ENCODE data around the gene PCDH17.

Gene PCDH17, protein sequence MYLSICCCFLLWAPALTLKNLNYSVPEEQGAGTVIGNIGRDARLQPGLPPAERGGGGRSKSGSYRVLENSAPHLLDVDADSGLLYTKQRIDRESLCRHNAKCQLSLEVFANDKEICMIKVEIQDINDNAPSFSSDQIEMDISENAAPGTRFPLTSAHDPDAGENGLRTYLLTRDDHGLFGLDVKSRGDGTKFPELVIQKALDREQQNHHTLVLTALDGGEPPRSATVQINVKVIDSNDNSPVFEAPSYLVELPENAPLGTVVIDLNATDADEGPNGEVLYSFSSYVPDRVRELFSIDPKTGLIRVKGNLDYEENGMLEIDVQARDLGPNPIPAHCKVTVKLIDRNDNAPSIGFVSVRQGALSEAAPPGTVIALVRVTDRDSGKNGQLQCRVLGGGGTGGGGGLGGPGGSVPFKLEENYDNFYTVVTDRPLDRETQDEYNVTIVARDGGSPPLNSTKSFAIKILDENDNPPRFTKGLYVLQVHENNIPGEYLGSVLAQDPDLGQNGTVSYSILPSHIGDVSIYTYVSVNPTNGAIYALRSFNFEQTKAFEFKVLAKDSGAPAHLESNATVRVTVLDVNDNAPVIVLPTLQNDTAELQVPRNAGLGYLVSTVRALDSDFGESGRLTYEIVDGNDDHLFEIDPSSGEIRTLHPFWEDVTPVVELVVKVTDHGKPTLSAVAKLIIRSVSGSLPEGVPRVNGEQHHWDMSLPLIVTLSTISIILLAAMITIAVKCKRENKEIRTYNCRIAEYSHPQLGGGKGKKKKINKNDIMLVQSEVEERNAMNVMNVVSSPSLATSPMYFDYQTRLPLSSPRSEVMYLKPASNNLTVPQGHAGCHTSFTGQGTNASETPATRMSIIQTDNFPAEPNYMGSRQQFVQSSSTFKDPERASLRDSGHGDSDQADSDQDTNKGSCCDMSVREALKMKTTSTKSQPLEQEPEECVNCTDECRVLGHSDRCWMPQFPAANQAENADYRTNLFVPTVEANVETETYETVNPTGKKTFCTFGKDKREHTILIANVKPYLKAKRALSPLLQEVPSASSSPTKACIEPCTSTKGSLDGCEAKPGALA (N-terminal part only)
- 0.04 to 0.26 reads per million in 2 donors for total RNA-seq

DNA sequence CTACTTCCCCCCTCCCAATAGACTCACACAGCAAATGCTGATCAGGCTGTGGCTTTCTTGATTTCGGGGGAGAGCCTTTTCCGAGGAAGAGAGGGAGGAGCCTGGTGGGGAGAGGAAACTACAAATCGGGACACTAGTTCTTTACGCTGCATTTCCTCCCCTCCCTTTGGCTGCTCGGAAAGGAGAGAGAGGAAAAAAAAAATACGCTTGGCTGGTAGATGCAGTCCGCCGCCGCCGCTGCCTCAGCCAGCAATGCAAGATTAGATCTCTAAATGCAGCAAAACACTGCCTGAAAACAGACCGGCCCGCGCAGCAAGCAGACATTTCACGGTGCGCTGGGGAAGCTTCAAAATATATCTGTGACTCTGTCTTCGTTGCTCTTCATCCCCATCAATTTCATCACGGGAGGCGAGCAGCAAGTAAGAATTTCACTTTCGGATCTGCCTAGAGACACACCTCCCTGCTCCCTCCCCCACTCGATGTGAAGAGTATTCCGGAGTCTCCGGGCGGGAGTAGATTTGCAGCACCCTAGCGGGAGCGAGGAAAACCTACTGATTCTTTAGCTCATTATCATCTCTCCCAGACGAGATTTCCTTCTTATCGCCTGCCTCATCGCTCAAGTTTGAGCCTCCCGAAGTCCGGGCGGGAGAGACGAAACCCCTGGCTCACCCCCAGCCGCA is at the start of gene PCDH17:
Gene PCDH17 (plus strand): TSS at position 149 of the 680 bp plus-strand sequence. CDS start 803 bp downstream, outside the sequence.
- no peak for DNase-seq

DNA sequence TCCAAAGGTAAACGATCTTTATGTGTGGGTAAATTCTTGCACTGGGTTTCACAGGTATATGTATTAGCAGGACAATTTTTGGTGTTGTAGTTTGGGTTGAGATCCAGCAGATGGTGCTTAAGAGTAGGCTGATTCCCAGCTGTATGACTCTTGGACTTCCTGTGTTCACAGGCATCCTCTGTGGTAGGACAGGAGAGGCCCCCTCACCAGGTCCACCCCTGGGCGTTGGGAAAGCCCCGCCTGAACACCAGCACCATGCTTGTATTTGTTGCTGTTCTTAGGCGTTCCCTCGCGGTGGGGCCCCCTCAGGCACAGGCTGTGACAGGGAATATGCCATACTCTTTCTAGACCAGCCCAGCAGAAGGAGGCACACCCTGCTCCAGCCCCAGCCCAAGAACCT is 49.5 kb upstream of the PCDH17 start:
- no peak for DNase-seq

DNA sequence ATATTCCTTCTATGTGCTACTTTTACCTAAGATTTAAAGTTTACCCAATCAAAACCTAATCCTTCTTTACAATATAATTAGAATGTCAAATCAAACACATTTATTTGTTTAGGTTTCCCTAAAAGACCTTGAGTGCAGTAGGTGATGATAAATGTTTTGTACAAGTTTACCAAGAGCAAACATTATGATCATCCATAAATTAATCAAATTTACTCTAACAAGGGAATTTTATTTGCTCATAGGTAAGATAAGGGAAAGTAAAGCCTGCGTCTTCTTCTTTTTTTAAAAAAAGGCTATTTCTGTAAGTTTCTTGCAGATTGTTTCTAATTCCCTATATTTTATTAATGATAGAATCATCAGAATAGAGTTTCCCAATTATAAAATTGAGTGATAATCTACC is 48.0 kb upstream of the PCDH17 start:
- DNase-seq = no peak

DNA sequence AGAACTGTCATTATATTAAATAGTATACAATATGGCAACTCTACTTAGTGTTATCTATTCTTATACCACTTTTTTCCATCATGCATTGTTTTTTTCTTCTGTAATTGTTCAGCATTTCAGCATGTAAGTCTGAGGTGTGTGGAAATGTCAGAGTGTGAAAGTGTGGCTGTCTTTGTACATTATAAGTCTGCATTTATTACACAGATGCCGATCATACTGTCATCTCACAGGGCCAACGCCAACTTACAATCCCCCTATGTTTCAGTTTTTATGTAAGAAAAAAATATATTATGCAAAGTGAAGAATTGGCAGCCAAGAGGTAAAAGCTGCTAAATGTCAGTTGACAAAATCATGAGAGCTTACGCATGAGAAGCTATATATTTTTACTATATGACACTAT is 42.9 kb upstream of the PCDH17 start:
- DNase-seq = no peak

DNA sequence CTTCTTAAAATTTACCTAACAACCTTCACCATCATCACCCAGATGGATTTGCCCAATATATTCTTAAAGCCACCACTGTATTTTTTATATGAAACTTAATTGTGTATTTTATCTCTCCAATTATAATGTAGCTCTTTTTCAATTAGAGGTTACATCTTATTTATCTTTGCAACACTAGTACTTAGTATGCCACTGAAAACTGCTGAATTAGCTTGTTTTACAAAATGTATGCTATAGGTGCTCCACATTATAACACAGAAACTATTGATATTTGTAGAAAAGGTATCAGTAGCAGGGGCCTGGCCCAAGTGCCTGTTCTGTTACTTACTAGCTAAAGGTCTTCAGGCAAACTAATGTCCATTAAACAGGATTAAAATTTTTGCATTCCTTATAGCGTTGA is 35.8 kb upstream of the PCDH17 start:
- DNase-seq = no peak

DNA sequence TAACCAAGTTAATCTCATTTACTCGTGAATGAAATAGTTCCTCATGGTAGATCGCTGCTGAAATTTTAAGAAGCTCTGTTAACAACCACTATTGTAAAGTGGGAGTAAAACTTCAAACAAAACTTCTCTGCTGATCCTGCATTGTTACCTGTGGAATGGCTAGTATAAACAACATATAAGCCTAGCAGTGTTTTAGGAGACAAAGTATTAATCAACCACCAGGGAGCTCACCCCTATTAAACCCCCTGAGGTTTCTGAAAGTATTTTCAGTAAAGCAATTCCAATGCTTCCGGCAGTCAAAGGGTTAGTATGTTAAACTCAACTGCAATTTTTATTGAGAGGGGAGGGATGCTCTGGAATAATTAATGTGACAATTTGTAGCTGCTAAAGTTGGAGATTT is 30.0 kb upstream of the PCDH17 start:
- no peak for DNase-seq

DNA sequence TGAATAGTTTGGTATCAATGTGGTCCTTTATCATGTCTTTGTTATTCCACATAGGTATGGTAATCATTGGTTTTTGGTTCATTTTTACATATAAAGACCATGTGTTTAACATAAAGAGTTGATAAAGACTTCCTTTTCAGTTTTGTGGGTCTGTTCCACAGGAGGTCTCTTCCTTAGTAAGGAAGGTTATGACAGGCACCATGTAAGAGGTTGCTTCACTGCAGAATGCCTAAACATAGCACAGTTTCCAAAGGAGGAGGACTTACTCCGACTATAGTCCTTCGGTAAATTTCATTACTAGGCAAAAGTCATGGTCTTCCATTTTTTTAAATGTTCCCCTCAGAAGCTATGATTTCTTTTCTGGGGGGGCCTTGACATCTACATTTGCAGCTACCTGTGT is 27.1 kb upstream of the PCDH17 start:
- DNase-seq = no peak

DNA sequence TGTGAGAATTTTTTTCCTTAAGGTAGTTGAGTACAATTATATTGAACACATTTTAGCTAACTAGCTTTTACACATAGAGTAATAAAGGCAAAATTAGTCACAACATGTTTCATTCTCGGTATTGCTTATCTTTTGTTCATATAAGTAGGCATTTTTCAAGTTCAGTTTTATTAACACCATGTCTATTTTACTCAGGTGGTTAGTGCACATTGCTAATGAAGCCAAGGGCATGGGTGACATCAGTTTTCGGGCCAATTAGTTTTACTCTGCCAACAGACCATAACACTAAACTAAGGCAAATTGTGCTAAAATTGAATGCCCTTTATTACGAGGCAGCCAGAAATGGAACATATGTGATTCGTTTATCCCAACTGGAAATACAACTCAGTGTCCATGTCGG is 19.6 kb upstream of the PCDH17 start:
- no peak for DNase-seq

DNA sequence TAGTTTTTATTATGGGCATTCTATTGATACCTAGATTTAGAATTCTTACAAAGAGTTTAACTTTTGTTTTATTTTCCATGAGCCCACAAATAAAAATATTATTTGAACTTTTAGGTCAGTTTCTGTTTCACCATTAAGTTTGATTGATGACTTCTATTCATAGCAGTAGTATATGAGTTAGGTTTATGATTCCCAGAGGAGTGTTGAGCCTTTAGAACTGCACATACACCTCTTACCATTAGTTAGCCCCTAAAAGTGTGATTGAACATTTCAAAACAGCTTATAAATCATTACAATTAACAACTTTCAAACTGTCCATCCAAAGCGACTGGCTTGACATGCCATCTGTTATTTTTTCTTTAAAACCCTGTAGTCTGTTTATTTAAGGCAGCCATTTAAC is 19.0 kb upstream of the PCDH17 start:
- DNase-seq = no peak

DNA sequence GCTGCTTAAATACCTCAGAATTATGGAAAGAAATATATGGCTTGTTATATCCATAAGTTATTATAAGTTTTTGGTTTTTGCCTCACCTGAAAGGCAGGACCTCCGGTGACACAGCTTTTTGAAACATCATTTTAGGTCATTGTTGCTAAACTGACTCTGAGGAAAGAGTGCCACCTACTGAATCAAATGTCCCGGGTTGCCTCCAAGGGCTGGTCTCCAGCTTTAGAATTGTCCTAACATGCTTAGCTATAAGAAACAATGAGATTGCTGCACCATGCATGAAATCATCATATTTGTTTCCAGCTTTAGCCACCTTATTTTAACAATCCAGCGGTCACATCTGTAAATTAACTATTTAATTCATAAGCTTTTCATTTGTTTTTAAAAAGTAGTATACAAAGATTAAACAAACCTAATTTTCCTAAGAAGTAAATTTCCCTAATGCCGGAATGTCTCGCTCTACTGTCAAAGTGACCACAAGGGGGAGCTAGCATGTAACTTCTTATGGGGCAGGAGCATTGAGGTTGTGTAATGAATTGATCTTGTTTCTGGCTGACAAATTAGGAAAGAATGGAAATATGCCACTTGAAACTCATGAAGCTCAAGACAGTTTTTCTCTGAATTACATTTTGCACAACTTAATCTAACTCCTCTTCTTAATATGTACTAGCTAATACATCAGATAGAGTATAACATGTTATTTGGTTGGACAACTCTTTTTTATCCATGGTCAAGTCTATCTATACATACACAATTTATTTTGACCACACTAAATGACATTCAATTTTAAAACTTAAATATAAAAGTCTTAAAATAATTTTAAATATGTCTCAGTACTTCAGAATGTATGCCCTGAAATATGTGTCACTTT is 6.7 kb upstream of the PCDH17 start:
- no peak for DNase-seq

DNA sequence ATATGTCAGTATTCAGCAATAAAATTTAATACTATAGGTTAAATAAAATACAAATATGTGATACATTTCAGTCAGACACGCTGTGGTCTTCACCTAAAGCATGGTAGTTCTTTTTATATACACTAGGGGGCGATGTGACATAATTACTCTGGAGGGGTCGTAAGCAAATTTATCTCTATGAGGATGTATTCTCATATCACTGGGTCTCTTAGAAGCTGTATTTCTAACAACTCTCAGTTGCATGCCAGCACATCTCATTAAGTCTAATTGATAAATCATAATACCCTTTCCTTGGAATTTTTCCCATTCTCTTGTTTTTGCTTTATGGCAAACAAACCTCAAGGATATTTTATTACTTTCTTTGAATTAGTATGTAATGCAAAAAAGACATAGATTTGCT is 3.9 kb upstream of the PCDH17 start:
- DNase-seq = no peak

DNA sequence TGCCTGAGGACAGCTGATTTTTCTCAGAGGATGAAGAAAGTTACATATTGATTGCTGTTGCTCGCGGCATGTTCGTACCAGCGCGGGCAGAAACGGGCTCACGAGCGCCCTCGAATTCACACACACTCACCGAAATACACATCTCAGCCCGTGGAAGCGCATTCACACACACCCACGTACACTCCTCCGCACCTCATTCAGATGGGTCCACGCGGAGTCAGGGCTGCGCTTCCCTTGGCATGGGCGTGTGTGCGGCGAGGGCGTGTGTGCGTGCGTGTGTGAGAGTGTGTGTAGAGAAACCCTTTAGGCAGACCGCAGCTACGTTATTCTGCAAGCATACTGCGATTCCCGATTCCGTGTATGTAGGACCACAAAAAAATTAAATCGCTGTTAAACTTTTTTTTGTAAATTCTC is 2.1 kb upstream of the PCDH17 start:
- no peak for DNase-seq

DNA sequence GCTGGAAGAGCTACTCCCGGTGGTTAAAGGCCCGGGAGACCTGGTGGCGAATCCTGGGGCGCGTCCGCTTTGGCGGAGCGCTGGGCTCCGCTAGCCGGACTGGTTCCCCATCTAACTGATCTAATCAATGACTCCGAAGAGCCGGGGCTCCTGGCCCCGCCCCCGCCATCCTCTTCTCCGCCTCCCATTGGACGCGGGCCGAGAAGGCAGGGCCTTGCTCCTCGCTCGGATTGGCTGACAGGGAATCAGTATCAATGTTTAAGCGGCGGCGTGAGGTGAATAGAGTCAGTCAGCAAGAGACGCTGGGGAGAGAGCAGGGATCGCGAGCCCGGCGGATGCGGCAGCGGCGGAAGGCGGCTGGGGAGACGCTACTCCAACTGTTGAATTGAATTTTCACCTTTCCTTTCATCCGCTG is 1.7 kb upstream of the PCDH17 start:
- DNase-seq = no peak

DNA sequence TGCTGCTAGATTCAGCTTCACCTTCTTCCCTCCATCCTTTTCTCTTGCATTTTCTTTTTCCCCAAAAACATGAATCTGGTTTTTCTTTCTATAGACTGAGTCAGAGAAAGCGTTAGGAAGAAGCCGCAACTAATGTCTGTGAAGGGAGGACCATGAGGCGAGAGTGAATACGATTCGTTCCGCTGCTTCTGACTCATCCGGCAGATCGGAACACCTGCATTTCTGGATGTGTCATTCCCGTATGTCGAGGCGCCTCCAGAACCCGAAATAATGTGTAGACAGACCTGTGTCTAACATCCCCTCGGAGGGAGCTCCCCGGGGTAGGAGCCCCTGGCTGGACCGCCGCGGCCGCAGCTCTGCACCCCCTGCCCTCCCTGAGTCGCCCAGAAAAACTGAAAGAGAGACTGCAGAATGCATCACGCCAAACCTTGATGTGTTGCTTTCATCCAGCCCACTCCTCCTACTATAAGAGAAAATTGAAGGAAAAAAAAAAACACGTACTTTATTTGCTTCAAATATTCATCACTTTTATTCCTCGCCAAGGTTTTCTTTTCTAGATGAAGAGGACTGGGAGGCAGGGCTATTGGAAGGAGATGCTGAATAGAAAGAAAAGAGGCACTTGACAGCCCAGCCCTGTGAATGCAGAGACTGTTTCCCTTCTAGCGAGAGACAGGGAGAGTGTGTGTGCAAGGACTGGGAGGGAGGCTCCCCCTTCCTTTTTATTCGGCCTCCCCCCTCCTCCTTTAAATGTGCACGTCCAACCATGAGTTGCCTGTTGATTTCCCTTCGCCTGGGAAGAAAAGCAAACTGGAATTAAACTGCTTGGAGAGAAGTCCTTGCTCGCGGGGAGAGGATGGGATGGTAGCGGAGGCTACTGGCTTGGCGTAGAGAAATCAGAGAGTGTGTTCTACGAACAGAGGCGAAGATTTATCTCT is 616 bp upstream of the PCDH17 start:
- DNase-seq = no peak

DNA sequence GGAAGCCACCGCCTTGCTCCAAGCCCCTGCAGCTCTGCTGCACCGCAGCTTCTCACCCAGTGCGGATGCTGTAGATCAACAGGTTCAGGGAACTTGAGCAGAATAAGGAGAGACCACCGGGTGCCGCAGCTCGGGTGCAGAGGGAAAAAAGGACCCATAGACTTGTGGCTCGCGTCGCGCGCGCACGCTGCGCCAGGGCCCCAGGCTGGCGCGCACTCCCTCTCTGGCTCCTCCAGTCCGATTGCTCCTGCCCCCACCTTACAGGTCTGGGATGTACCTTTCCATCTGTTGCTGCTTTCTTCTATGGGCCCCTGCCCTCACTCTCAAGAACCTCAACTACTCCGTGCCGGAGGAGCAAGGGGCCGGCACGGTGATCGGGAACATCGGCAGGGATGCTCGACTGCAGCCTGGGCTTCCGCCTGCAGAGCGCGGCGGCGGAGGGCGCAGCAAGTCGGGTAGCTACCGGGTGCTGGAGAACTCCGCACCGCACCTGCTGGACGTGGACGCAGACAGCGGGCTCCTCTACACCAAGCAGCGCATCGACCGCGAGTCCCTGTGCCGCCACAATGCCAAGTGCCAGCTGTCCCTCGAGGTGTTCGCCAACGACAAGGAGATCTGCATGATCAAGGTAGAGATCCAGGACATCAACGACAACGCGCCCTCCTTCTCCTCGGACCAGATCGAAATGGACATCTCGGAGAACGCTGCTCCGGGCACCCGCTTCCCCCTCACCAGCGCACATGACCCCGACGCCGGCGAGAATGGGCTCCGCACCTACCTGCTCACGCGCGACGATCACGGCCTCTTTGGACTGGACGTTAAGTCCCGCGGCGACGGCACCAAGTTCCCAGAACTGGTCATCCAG is 964 bp downstream of the PCDH17 start:
- no peak for DNase-seq

DNA sequence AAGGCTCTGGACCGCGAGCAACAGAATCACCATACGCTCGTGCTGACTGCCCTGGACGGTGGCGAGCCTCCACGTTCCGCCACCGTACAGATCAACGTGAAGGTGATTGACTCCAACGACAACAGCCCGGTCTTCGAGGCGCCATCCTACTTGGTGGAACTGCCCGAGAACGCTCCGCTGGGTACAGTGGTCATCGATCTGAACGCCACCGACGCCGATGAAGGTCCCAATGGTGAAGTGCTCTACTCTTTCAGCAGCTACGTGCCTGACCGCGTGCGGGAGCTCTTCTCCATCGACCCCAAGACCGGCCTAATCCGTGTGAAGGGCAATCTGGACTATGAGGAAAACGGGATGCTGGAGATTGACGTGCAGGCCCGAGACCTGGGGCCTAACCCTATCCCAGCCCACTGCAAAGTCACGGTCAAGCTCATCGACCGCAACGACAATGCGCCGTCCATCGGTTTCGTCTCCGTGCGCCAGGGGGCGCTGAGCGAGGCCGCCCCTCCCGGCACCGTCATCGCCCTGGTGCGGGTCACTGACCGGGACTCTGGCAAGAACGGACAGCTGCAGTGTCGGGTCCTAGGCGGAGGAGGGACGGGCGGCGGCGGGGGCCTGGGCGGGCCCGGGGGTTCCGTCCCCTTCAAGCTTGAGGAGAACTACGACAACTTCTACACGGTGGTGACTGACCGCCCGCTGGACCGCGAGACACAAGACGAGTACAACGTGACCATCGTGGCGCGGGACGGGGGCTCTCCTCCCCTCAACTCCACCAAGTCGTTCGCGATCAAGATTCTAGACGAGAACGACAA is 1.8 kb downstream of the PCDH17 start:
- DNase-seq = no peak

DNA sequence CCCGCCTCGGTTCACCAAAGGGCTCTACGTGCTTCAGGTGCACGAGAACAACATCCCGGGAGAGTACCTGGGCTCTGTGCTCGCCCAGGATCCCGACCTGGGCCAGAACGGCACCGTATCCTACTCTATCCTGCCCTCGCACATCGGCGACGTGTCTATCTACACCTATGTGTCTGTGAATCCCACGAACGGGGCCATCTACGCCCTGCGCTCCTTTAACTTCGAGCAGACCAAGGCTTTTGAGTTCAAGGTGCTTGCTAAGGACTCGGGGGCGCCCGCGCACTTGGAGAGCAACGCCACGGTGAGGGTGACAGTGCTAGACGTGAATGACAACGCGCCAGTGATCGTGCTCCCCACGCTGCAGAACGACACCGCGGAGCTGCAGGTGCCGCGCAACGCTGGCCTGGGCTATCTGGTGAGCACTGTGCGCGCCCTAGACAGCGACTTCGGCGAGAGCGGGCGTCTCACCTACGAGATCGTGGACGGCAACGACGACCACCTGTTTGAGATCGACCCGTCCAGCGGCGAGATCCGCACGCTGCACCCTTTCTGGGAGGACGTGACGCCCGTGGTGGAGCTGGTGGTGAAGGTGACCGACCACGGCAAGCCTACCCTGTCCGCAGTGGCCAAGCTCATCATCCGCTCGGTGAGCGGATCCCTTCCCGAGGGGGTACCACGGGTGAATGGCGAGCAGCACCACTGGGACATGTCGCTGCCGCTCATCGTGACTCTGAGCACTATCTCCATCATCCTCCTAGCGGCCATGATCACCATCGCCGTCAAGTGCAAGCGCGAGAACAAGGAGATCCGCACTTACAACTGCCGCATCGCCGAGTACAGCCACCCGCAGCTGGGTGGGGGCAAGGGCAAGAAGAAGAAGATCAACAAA is 2.6 kb downstream of the PCDH17 start:
- DNase-seq = no peak

DNA sequence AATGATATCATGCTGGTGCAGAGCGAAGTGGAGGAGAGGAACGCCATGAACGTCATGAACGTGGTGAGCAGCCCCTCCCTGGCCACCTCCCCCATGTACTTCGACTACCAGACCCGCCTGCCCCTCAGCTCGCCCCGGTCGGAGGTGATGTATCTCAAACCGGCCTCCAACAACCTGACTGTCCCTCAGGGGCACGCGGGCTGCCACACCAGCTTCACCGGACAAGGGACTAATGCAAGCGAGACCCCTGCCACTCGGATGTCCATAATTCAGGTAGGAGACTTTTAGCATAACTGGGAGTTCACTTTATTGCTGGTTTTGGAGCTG is 3.3 kb downstream of the PCDH17 start:
- DNase-seq = no peak

All from activated gamma-delta T cell (primary cell).